ENCODE results near the gene EP400.
A peak's percentile ranks its signal among the peaks of the same experiment; 100 is the strongest.
"Not testable (repeated sequence)": the region's sequence is repeated elsewhere in the genome, so short reads cannot be mapped to it uniquely, and the experiment has no call there.

Gene EP400

GRCh38 chr12:132079200-132079599 lies 129.5 kb downstream of the EP400 start:
- peaks cover 14% of the 10 kb centered on the region for H3K4me1 ChIP-seq (ENCODE audit: control insufficient read depth, insufficient read depth, low read length)
- no peak for DNase-seq (ENCODE audit: low read depth)
- no peaks in the 10 kb centered on the region for H3K9me3 ChIP-seq (ENCODE audit: control insufficient read depth, low read length)
- H3K9ac ChIP-seq (ENCODE audit: low read length), result no peak overlapping the region
- H3K27me3 ChIP-seq (replicated peaks; ENCODE audit: control insufficient read depth, insufficient read depth, low read length), result no peaks in the 10 kb centered on the region
- H3K36me3 ChIP-seq (ENCODE audit: control insufficient read depth, insufficient read depth, low read length, severe bottlenecking), result peaks cover 45% of the 10 kb centered on the region
- no peak overlapping the region for H3K4me3 ChIP-seq (ENCODE audit: low read length)

- H3K36me3 ChIP-seq (ENCODE audit: control insufficient read depth, insufficient read depth, low read length, severe bottlenecking), result peaks cover 42% of the 10 kb centered on the region
- no peak overlapping the region for H3K9ac ChIP-seq (ENCODE audit: low read length)
- H3K4me1 ChIP-seq (ENCODE audit: control insufficient read depth, insufficient read depth, low read length), result peaks cover 14% of the 10 kb centered on the region
- no peaks in the 10 kb centered on the region for H3K9me3 ChIP-seq (ENCODE audit: control insufficient read depth, low read length)
- no peak overlapping the region for H3K4me3 ChIP-seq (ENCODE audit: low read length)
- no peaks in the 10 kb centered on the region for H3K27me3 ChIP-seq (replicated peaks; ENCODE audit: control insufficient read depth, insufficient read depth, low read length)
- no peak for DNase-seq (ENCODE audit: low read depth)
Measured at GRCh38 chr12:132079695-132080094, 130.0 kb downstream of the EP400 start.

- H3K9ac ChIP-seq (ENCODE audit: low read length); H3K9me3 ChIP-seq (ENCODE audit: control insufficient read depth, low read length); H3K4me3 ChIP-seq (ENCODE audit: low read length); H3K27me3 ChIP-seq (replicated peaks; ENCODE audit: control insufficient read depth, insufficient read depth, low read length); DNase-seq (ENCODE audit: low read depth): not testable (repeated sequence)
- Histone ChIP-seq H3K4me1 (ENCODE audit: control insufficient read depth, insufficient read depth, low read length) (peaks cover 18% of the 10 kb centered on the region), H3K36me3 (ENCODE audit: control insufficient read depth, insufficient read depth, low read length, severe bottlenecking) (peaks cover 34% of the 10 kb centered on the region)
Measured at GRCh38 chr12:132080515-132080914, 130.8 kb downstream of the EP400 start.

GRCh38 chr12:132081423-132081822 lies 131.7 kb downstream of the EP400 start:
- H3K36me3 ChIP-seq (ENCODE audit: control insufficient read depth, insufficient read depth, low read length, severe bottlenecking), result peaks cover 26% of the 10 kb centered on the region
- DNase-seq (ENCODE audit: low read depth), result no peak
- no peaks in the 10 kb centered on the region for H3K27me3 ChIP-seq (replicated peaks; ENCODE audit: control insufficient read depth, insufficient read depth, low read length)
- H3K9me3 ChIP-seq (ENCODE audit: control insufficient read depth, low read length), result no peaks in the 10 kb centered on the region
- H3K9ac ChIP-seq (ENCODE audit: low read length), result no peak overlapping the region
- peaks cover 23% of the 10 kb centered on the region for H3K4me1 ChIP-seq (ENCODE audit: control insufficient read depth, insufficient read depth, low read length)
- no peak overlapping the region for H3K4me3 ChIP-seq (ENCODE audit: low read length)

- DNase-seq (ENCODE audit: low read depth), result no peak
- Histone ChIP-seq H3K27me3 (replicated peaks; ENCODE audit: control insufficient read depth, insufficient read depth, low read length) (no peaks in the 10 kb centered on the region), H3K9me3 (ENCODE audit: control insufficient read depth, low read length) (no peaks in the 10 kb centered on the region), H3K9ac (ENCODE audit: low read length) (peak overlapping the region; percentile 47), H3K36me3 (ENCODE audit: control insufficient read depth, insufficient read depth, low read length, severe bottlenecking) (peaks cover 5% of the 10 kb centered on the region), H3K4me1 (ENCODE audit: control insufficient read depth, insufficient read depth, low read length) (peaks cover 21% of the 10 kb centered on the region), H3K4me3 (ENCODE audit: low read length) (peak overlapping the region; percentile 85)
Measured at GRCh38 chr12:132083614-132083940, 133.8 kb downstream of the EP400 start.

GRCh38 chr12:132083941-132084620 lies 134.3 kb downstream of the EP400 start:
- peaks cover 19% of the 10 kb centered on the region for H3K4me1 ChIP-seq (ENCODE audit: control insufficient read depth, insufficient read depth, low read length)
- peak; percentile 96 for DNase-seq (ENCODE audit: low read depth)
- no peaks in the 10 kb centered on the region for H3K9me3 ChIP-seq (ENCODE audit: control insufficient read depth, low read length)
- H3K9ac ChIP-seq (ENCODE audit: low read length), result peak overlapping the region; percentile 90
- no peaks in the 10 kb centered on the region for H3K27me3 ChIP-seq (replicated peaks; ENCODE audit: control insufficient read depth, insufficient read depth, low read length)
- H3K4me3 ChIP-seq (ENCODE audit: low read length), result peak overlapping the region; percentile 85
- H3K36me3 ChIP-seq (ENCODE audit: control insufficient read depth, insufficient read depth, low read length, severe bottlenecking), result no peaks in the 10 kb centered on the region

- peaks cover 19% of the 10 kb centered on the region for H3K4me1 ChIP-seq (ENCODE audit: control insufficient read depth, insufficient read depth, low read length)
- peak; percentile 82 for DNase-seq (ENCODE audit: low read depth)
- no peaks in the 10 kb centered on the region for H3K36me3 ChIP-seq (ENCODE audit: control insufficient read depth, insufficient read depth, low read length, severe bottlenecking)
- peak overlapping the region; percentile 85 for H3K4me3 ChIP-seq (ENCODE audit: low read length)
- no peaks in the 10 kb centered on the region for H3K9me3 ChIP-seq (ENCODE audit: control insufficient read depth, low read length)
- H3K9ac ChIP-seq (ENCODE audit: low read length), result peak overlapping the region; percentile 90
- no peaks in the 10 kb centered on the region for H3K27me3 ChIP-seq (replicated peaks; ENCODE audit: control insufficient read depth, insufficient read depth, low read length)
Measured at GRCh38 chr12:132084621-132085290, 135.0 kb downstream of the EP400 start.

GRCh38 chr12:132085291-132085635 lies 135.5 kb downstream of the EP400 start:
- Histone ChIP-seq H3K27me3 (replicated peaks; ENCODE audit: control insufficient read depth, insufficient read depth, low read length) (no peaks in the 10 kb centered on the region), H3K9ac (ENCODE audit: low read length) (peak overlapping the region; percentile 83)
- DNase-seq (ENCODE audit: low read depth), result no peak

GRCh38 chr12:132089407-132089910 lies 139.7 kb downstream of the EP400 start:
- no peaks in the 10 kb centered on the region for H3K27me3 ChIP-seq (replicated peaks; ENCODE audit: control insufficient read depth, insufficient read depth, low read length)
- no peak overlapping the region for H3K4me3 ChIP-seq (ENCODE audit: low read length)
- H3K9me3 ChIP-seq (ENCODE audit: control insufficient read depth, low read length), result no peaks in the 10 kb centered on the region
- no peak for DNase-seq (ENCODE audit: low read depth)
- peaks cover 15% of the 10 kb centered on the region for H3K4me1 ChIP-seq (ENCODE audit: control insufficient read depth, insufficient read depth, low read length)
- no peak overlapping the region for H3K9ac ChIP-seq (ENCODE audit: low read length)
- H3K36me3 ChIP-seq (ENCODE audit: control insufficient read depth, insufficient read depth, low read length, severe bottlenecking), result peaks cover 34% of the 10 kb centered on the region

More at GRCh38 chr12:132085291-132085635, 135.5 kb downstream of the EP400 start:
- Histone ChIP-seq H3K4me1 (ENCODE audit: control insufficient read depth, insufficient read depth, low read length) (peaks cover 19% of the 10 kb centered on the region), H3K9me3 (ENCODE audit: control insufficient read depth, low read length) (no peaks in the 10 kb centered on the region), H3K4me3 (ENCODE audit: low read length) (peak overlapping the region; percentile 85), H3K36me3 (ENCODE audit: control insufficient read depth, insufficient read depth, low read length, severe bottlenecking) (no peaks in the 10 kb centered on the region)

GRCh38 chr12:132094269-132094891 lies 144.6 kb downstream of the EP400 start:
- no peak for DNase-seq (ENCODE audit: low read depth)
- Histone ChIP-seq H3K4me3 (ENCODE audit: low read length) (no peak overlapping the region), H3K36me3 (ENCODE audit: control insufficient read depth, insufficient read depth, low read length, severe bottlenecking) (peaks cover 61% of the 10 kb centered on the region), H3K9me3 (ENCODE audit: control insufficient read depth, low read length) (no peaks in the 10 kb centered on the region), H3K4me1 (ENCODE audit: control insufficient read depth, insufficient read depth, low read length) (no peaks in the 10 kb centered on the region), H3K9ac (ENCODE audit: low read length) (no peak overlapping the region), H3K27me3 (replicated peaks; ENCODE audit: control insufficient read depth, insufficient read depth, low read length) (no peaks in the 10 kb centered on the region)

GRCh38 chr12:132095520-132096409 lies 146.0 kb downstream of the EP400 start:
- no peaks in the 10 kb centered on the region for H3K27me3 ChIP-seq (replicated peaks; ENCODE audit: control insufficient read depth, insufficient read depth, low read length)
- H3K4me3 ChIP-seq (ENCODE audit: low read length), result no peak overlapping the region
- no peaks in the 10 kb centered on the region for H3K9me3 ChIP-seq (ENCODE audit: control insufficient read depth, low read length)
- H3K9ac ChIP-seq (ENCODE audit: low read length), result no peak overlapping the region
- H3K4me1 ChIP-seq (ENCODE audit: control insufficient read depth, insufficient read depth, low read length), result no peaks in the 10 kb centered on the region
- DNase-seq (ENCODE audit: low read depth), result no peak
- H3K36me3 ChIP-seq (ENCODE audit: control insufficient read depth, insufficient read depth, low read length, severe bottlenecking), result peaks cover 69% of the 10 kb centered on the region

Measured in adipocyte (in vitro differentiated cells).